ENCODE measurements around the gene NONO. TPM values are rescaled to one million over a fixed set of nuclear protein-coding genes. Genes with fewer than 3 reads are reported as not detected.
"Not testable (repeated sequence)": the region's sequence is repeated elsewhere in the genome, so short reads cannot be mapped to it uniquely, and the experiment has no call there.

The NONO gene
- total RNA-seq, 1 donor from 2014 or later, result 309 TPM

GRCh38 chrX:71282514-71283402 is 677 bp upstream of the NONO start:
- no peak for DNase-seq (ENCODE audit: extremely low read depth, low read depth, low spot score)

GRCh38 chrX:71285929-71286328 is 2.5 kb downstream of the NONO start:
- DNase-seq (ENCODE audit: extremely low read depth, low read depth, low spot score), result no peak

GRCh38 chrX:71291381-71291780 is 7.9 kb downstream of the NONO start:
- no peak for DNase-seq (ENCODE audit: extremely low read depth, low read depth, low spot score)

- no peak for DNase-seq (ENCODE audit: extremely low read depth, low read depth, low spot score)
Measured at GRCh38 chrX:71292669-71293365, 9.4 kb downstream of the NONO start.

DNA sequence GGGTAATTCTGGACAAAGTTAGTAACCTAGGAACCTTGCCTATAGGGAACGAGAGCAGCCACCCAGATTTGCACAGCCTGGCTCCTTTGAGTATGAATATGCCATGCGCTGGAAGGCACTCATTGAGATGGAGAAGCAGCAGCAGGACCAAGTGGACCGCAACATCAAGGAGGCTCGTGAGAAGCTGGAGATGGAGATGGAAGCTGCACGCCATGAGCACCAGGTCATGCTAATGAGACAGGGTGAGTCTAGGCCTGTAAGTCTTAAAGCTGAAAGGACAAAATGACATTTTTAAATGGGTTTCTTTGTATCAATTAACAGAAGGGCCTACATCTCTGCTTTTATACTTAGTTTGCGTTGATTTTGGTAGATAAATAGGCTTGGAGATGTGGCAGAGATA is 13.4 kb downstream of the NONO start:
- DNase-seq (ENCODE audit: extremely low read depth, low read depth, low spot score), result no peak

DNA sequence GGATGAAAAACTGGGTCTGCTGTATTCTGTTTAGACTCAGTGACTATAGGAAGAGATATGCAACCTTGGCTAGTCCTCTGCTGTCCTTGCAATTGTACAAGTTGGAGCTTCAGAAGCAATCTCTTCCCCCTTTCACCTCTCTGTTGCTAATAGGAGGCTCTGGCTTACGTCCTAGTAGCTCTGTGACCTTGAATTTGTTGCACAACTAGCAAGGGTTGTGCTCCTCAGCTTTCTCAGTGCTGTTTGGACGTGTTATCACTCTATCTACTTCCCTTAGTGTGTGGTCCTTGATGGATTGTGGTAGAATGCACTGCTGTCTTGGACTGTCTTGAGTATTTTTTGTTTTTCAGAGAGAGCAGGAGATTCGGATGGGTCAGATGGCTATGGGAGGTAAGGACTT is 14.7 kb downstream of the NONO start:
- DNase-seq (ENCODE audit: extremely low read depth, low read depth, low spot score), result no peak

GRCh38 chrX:71300064-71300463 is 16.6 kb downstream of the NONO start:
- DNase-seq (ENCODE audit: extremely low read depth, low read depth, low spot score), result not testable (repeated sequence)

DNA sequence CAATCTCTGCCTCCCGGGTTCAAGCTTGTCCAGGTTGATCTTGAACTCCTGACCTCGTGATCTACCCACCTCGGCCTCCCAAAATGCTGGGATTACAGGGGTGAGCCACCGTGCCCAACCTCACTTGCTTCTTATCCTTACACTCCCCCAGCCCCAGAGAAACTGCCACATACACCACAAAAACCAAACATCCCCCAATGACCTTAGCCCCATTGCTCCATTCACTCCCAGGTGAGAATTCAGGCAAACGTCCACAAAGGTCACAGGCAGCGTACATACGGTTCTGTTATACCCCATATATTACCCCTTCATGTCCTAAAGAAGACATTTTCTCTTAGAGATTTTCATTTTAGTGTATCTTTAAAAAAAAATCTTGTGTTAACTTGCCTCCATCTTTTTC is 17.1 kb downstream of the NONO start:
- DNase-seq (ENCODE audit: extremely low read depth, low read depth, low spot score), result not testable (repeated sequence)

DNA sequence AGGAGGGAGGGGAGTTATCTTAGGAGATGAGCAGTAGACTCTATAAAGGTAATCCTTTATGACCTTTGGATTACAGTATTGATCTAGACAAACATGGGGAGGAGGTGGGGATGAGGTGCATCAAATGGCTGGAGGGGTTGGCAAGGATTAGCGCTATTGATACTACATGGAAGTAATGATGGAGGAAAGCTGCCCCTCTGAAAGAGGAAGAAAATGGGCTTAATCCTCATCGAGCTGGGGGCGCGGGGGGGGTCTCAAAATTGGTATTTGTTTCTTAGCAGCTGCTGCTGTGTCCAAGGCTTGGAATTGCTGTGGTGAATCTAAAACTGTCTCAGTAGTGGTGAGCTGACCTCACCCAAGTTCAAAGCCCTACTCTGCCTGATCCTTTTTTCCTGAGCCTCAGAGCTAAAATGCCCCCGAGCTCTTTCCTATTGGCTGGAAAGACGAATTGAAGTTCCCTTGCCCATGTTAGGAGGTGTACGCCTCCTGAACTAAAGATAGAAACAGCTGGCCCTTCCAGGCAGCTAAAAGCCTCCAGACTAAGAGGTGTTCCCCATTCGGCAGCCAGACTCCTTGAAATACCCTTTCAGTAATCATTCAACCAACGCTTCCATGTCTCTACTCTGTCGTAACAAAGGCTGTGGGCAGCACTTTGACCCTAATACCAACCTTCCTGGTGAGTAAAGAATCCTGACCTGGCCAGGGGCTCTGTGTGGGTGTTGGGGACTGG is 17.9 kb downstream of the NONO start, which contains the start of gene ITGB1BP2:
TSS of gene ITGB1BP2 (plus strand) at position 556 of the 730 bp plus-strand sequence. CDS start at position 613, 57 bp downstream.
- DNase-seq (ENCODE audit: extremely low read depth, low read depth, low spot score), result no peak

- DNase-seq (ENCODE audit: extremely low read depth, low read depth, low spot score), result no peak
Measured at GRCh38 chrX:71302461-71303213, 19.2 kb downstream of the NONO start.

GRCh38 chrX:71304561-71304960 is 21.1 kb downstream of the NONO start:
- DNase-seq (ENCODE audit: extremely low read depth, low read depth, low spot score), result no peak

- no peak for DNase-seq (ENCODE audit: extremely low read depth, low read depth, low spot score)
Measured at GRCh38 chrX:71315917-71316316, 32.5 kb downstream of the NONO start.

GRCh38 chrX:71316959-71317358 is 33.5 kb downstream of the NONO start:
- not testable (repeated sequence) for DNase-seq (ENCODE audit: extremely low read depth, low read depth, low spot score)

GRCh38 chrX:71320126-71320525 is 36.7 kb downstream of the NONO start:
- no peak for DNase-seq (ENCODE audit: extremely low read depth, low read depth, low spot score)

DNA sequence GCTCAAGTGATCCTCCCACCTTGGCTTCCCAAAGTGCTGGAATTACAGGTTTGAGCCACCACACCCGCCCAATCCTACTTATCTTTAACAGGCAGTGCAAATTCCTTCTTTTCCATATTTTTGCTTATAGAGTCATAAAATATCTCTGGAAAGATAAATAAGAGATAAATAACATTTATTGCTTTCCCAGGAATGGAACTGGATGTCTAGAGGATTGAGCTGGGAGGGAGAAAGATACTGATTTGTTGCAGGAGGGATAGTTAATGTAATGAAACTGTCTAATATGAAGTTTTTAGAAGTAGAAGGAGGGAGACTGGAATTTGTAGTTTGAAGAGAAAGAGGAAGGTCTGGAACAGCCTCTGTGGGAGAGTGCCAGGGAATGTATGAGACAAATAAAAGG is 38.3 kb downstream of the NONO start:
- DNase-seq (ENCODE audit: extremely low read depth, low read depth, low spot score), result no peak

DNA sequence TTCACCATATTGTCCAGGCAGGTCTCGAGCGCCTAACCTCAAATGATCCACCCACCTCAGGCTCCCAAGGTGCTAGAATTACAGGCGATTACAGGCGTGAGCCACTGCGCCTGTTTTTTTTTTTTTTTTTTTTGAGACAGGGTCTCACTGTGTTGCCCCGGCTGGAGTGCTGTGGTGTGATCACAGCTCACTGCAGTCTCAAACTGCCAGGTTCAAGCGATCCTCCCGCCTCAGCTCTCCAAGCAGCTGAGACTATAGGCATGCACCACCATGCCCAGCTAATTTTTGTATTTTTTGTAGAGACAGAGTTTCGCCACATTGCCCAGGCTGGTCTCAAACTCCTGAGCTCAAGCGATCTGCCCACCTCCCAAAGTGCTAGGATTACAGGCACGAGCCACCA is 41.0 kb downstream of the NONO start:
- not testable (repeated sequence) for DNase-seq (ENCODE audit: extremely low read depth, low read depth, low spot score)

DNA sequence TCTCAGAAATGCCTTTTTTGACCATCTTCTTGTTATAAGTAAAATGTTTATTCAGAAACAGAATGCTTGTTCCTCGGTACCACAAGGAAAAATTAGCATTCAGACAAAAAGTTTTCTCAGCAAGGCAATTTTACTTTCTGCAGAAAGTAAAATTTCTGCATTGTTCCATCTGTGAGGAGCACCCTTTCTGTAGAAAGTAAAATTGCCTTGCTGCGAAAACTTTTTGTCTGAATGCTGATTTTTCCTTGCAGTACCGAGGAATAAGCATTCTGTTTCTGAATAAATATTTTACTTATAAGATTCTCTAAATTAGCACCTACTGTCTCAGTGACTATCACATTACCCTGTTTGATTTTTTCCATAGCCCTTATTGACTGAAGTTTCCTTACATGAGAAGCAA is 43.0 kb downstream of the NONO start:
- no peak for DNase-seq (ENCODE audit: extremely low read depth, low read depth, low spot score)

- not testable (repeated sequence) for DNase-seq (ENCODE audit: extremely low read depth, low read depth, low spot score)
Measured at GRCh38 chrX:71349151-71349665, 65.8 kb downstream of the NONO start.

- DNase-seq (ENCODE audit: extremely low read depth, low read depth, low spot score), result not testable (repeated sequence)
Measured at GRCh38 chrX:71349867-71350266, 66.4 kb downstream of the NONO start.

Measured in glomerular endothelial cell (primary cell).